ENCODE results near the gene AHI1. TPM values are rescaled to one million over a fixed set of nuclear protein-coding genes. Genes with fewer than 3 reads are reported as not detected.

AHI1 gene
- total RNA-seq (14.8 and 15.1 TPM in 2 replicates), polyA plus RNA-seq (21.5 and 29.1 TPM in 2 replicates)

DNA sequence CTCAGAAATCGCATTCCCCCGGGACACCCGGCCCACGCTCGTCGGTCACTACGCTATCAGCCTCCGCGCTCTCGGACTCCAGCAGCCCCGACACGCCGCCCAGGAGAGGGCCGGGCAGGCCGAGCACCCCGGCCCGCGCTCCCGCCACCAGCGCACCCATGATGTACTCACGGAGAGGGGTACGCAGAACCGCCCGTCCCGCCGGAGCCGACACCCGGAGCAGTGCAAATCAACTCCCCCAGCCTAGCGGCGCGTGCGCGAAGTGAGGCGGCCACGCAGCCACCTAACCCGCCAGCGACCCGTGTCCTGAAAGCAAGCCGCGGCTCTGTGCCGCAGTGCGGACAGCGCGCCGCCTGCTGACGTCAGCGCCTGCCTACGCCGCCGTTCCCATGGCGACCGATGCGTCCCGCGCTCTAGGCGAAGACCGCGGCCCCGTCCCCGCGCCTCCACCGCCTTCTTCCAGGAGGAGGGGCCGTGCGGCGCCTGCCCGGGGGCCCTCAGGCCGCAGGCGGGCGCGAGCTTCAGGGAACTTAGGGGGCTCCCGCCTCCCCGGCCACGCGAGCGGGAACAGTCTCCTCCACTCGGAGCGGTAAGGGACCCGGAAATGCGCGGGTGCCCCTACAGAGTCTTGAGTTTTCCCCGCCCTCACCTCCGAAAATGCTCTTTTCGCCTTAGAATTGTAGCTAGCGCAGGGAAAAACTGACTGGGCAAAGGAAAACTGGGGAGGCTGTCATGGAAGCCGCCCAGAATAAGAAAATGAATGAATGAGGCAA is at the start of gene AHI1:
AHI1 (minus strand) TSS at position 329 of the 773 bp plus-strand sequence. CDS start 5,503 bp downstream, outside the sequence.
- H3K4me2 ChIP-seq, result peak within 1 kb of the TSS; percentile 72
- peak; percentile 98 for DNase-seq (ENCODE audit: low spot score)
- peaks cover 19% of the 10 kb centered on the region for H3K79me2 ChIP-seq
- TF ChIP-seq EZH2 (IDR thresholded peaks at IDR 0.05; ENCODE audit: borderline replicate concordance), result no peak
- peaks cover 8% of the 10 kb centered on the region for H3K4me1 ChIP-seq (ENCODE audit: insufficient read depth)
- no peaks in the 10 kb centered on the region for H4K20me1 ChIP-seq (ENCODE audit: insufficient read depth, poor library complexity, severe bottlenecking)
- peak within 1 kb of the TSS; percentile 98 for H3K27ac ChIP-seq
- peak within 1 kb of the TSS; percentile 70 for H2AFZ ChIP-seq
- no peaks in the 10 kb centered on the region for H3K36me3 ChIP-seq (replicated peaks; ENCODE audit: insufficient read depth, low read depth)
- H3K9me3 ChIP-seq (ENCODE audit: low read depth), result no peaks in the 10 kb centered on the region
- H3K9me2 ChIP-seq (replicated peaks; ENCODE audit: insufficient read depth), result no peaks in the 10 kb centered on the region
- H3K4me3 ChIP-seq, result peak within 1 kb of the TSS; percentile 67
- no peaks in the 10 kb centered on the region for H3K27me3 ChIP-seq
- under 1% methylated on average over 85 of the region's 85 CpGs for WGBS (ENCODE audit: low lambda C conversion rate, missing lambda C conversion rate)

DNA sequence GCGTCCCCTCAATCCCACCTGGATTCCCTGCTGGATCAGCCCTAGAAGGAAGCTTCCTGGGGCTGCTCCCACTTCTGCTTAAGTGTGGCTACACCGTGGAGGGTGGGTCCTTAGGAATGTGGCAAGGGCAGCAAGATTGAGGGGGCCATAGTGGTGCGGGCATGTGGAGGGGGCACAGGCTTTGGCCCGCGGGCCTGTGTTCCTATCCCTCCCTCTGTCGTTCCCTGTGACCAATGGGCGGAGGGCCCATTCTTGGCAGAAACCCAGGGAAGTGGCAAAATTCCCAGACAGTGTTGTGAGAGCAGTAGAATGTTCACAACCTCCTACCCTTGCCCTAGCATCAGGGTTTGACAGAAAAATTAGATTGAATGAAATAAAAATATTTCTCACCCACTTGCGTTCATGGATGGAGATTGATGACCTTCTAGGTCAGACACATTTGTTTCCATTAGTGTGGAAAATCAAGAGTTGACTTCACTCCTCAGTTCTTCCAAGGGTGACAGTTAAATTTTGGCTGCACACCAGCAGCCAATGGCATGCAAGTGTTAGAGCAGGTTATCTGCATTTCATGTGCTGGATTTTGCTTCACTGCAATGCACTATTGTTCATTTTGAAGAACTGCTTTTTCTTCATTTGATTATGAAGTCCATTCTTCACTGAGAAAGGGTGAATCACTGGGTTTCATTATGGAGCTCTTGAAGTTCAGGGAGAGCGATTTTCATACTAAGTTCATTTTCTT is 49.3 kb upstream of the AHI1 start:
- no peaks in the 10 kb centered on the region for H3K27me3 ChIP-seq
- no peak for DNase-seq (ENCODE audit: low spot score)
- H3K4me3 ChIP-seq, result no peak overlapping the region
- H3K4me1 ChIP-seq (ENCODE audit: insufficient read depth), result no peaks in the 10 kb centered on the region
- no peaks in the 10 kb centered on the region for H3K36me3 ChIP-seq (replicated peaks; ENCODE audit: insufficient read depth, low read depth)
- no peak overlapping the region for H2AFZ ChIP-seq
- TF ChIP-seq, protein P1, sequence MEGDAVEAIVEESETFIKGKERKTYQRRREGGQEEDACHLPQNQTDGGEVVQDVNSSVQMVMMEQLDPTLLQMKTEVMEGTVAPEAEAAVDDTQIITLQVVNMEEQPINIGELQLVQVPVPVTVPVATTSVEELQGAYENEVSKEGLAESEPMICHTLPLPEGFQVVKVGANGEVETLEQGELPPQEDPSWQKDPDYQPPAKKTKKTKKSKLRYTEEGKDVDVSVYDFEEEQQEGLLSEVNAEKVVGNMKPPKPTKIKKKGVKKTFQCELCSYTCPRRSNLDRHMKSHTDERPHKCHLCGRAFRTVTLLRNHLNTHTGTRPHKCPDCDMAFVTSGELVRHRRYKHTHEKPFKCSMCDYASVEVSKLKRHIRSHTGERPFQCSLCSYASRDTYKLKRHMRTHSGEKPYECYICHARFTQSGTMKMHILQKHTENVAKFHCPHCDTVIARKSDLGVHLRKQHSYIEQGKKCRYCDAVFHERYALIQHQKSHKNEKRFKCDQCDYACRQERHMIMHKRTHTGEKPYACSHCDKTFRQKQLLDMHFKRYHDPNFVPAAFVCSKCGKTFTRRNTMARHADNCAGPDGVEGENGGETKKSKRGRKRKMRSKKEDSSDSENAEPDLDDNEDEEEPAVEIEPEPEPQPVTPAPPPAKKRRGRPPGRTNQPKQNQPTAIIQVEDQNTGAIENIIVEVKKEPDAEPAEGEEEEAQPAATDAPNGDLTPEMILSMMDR (IDR thresholded peaks at IDR 0.05; ENCODE audit: poor library complexity), result no peak
- TF ChIP-seq EZH2phosphoT487 (IDR thresholded peaks at IDR 0.05; ENCODE audit: low read depth, severe bottlenecking, unreplicated experiment), result no peak
- no peak for TF ChIP-seq EZH2 (IDR thresholded peaks at IDR 0.05; ENCODE audit: borderline replicate concordance)
- no peaks in the 10 kb centered on the region for H3K9me3 ChIP-seq (ENCODE audit: low read depth)
- H3K79me2 ChIP-seq, result no peaks in the 10 kb centered on the region
- no peaks in the 10 kb centered on the region for H4K20me1 ChIP-seq (ENCODE audit: insufficient read depth, poor library complexity, severe bottlenecking)
- H3K9me2 ChIP-seq (replicated peaks; ENCODE audit: insufficient read depth), result no peaks in the 10 kb centered on the region
- no peak overlapping the region for H3K4me2 ChIP-seq
- H3K27ac ChIP-seq, result no peak overlapping the region
- 87% methylated on average over 9 of the region's 9 CpGs for WGBS (ENCODE audit: low lambda C conversion rate, missing lambda C conversion rate)

DNA sequence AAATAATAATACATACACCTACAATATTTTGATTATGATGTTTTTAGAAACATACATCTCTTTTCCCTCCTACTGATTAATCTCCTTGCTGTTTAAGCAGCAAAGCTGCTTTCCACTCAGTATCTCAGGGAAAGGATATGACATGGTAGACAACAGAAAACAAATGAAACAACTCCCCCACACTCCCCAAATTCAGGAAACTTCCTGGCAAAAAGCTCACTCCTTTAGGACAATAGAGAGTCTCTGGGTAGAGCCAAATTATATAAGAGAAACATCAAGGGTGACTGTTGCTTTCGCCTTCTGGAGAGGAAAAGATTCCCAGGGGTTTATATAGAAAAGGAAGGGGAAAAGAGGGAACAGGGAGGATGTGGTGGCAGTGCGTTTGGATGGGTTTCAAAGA is 48.7 kb upstream of the AHI1 start:
- Histone ChIP-seq H3K9me3 (ENCODE audit: low read depth) (no peaks in the 10 kb centered on the region), H3K4me1 (ENCODE audit: insufficient read depth) (no peaks in the 10 kb centered on the region), H3K36me3 (replicated peaks; ENCODE audit: insufficient read depth, low read depth) (no peaks in the 10 kb centered on the region), H3K27ac (no peak overlapping the region), H4K20me1 (ENCODE audit: insufficient read depth, poor library complexity, severe bottlenecking) (no peaks in the 10 kb centered on the region), H3K9me2 (replicated peaks; ENCODE audit: insufficient read depth) (no peaks in the 10 kb centered on the region), H3K4me3 (no peak overlapping the region), H3K27me3 (no peaks in the 10 kb centered on the region), H3K4me2 (no peak overlapping the region), H3K79me2 (no peaks in the 10 kb centered on the region), H2AFZ (no peak overlapping the region)
- TF ChIP-seq, protein P1 (IDR thresholded peaks at IDR 0.05; ENCODE audit: poor library complexity), result no peak
- TF ChIP-seq EZH2 (IDR thresholded peaks at IDR 0.05; ENCODE audit: borderline replicate concordance), result no peak
- no peak for TF ChIP-seq EZH2phosphoT487 (IDR thresholded peaks at IDR 0.05; ENCODE audit: low read depth, severe bottlenecking, unreplicated experiment)
- WGBS (ENCODE audit: low lambda C conversion rate, missing lambda C conversion rate), result 97% methylated on average over 2 of the region's 2 CpGs
- DNase-seq (ENCODE audit: low spot score), result no peak

Data from hepatocyte (in vitro differentiated cells).